Suprapubic skin (tissue), 4 donors: ENCODE measurements around the gene NSMF. TPM values are rescaled to one million over a fixed set of nuclear protein-coding genes. Genes with fewer than 3 reads are reported as not detected.

ENCODE experiments used
- DNase-seq, 2 donors: peaks; one replicate each; pipeline ENCODE4 v3.0.0-alpha.2; 2019; ENCODE audit warnings: low spot score in 2 of 2
- H3K27ac ChIP-seq: fragments of 200-600 bp; sonication (generic); one replicate; pipeline ENCODE4 v1.5.1; 2019
- H3K27me3 ChIP-seq: fragments of 200-600 bp; sonication (generic); one replicate; pipeline ENCODE4 v1.5.1; 2019
- H3K36me3 ChIP-seq: fragments of 200-600 bp; sonication (generic); one replicate; pipeline ENCODE4 v1.5.1; 2019
- H3K4me1 ChIP-seq: fragments of 200-600 bp; sonication (generic); one replicate; pipeline ENCODE4 v1.5.1; 2019
- H3K4me3 ChIP-seq: fragments of 200-600 bp; sonication (generic); one replicate; pipeline ENCODE4 v1.5.1; 2019; ENCODE audit warnings: mild to moderate bottlenecking
- H3K9me3 ChIP-seq: fragments of 200-600 bp; sonication (generic); one replicate; pipeline ENCODE4 v1.5.1; 2019
- CTCF ChIP-seq, 2 donors: fragments of 200-600 bp in 1 of 2; fragments of 450-650 bp in 1 of 2; sonication (generic) in 1 of 2; IDR thresholded peaks; one replicate each; pipeline ENCODE4 v1.5.1; 2016 to 2019; ENCODE audit warnings: antibody characterized with exemption in 2 of 2, mild to moderate bottlenecking in 1 of 2, moderate library complexity in 1 of 2
- EP300 ChIP-seq: sonication (generic); formaldehyde crosslinking; IDR thresholded peaks from one replicate; pipeline ENCODE4 v1.6.1; 2017; ENCODE audit warnings: antibody characterized with exemption
- POLR2A ChIP-seq, 2 donors: fragments of 450-650 bp; IDR thresholded peaks; one replicate each; pipeline ENCODE4 v1.6.1; 2017; ENCODE audit warnings: antibody characterized with exemption in 2 of 2, mild to moderate bottlenecking in 2 of 2, moderate library complexity in 2 of 2
- POLR2AphosphoS5 ChIP-seq, 3 donors: sonication (generic); formaldehyde crosslinking; IDR thresholded peaks; one replicate each; pipeline ENCODE4 v1.6.1; 2017; ENCODE audit warnings: antibody characterized with exemption in 3 of 3
- WGBS: methylation state at CpG from one replicate; pipeline ENCODE4 v1.1.5; 2018; 5-methylcytosine and 5-hydroxymethylcytosine counted together
- total RNA-seq, 4 donors: library from RNA; depleted of rRNA; stranded (reverse); fragments of >200 nt; gene quantifications; one replicate each; pipeline ENCODE4 v1.1.0, GENCODE V29; 2016

NSMF gene
- total RNA-seq, 4 donors from 2014 or later, result 36.1 to 48.1 (median 39.8) TPM

DNA sequence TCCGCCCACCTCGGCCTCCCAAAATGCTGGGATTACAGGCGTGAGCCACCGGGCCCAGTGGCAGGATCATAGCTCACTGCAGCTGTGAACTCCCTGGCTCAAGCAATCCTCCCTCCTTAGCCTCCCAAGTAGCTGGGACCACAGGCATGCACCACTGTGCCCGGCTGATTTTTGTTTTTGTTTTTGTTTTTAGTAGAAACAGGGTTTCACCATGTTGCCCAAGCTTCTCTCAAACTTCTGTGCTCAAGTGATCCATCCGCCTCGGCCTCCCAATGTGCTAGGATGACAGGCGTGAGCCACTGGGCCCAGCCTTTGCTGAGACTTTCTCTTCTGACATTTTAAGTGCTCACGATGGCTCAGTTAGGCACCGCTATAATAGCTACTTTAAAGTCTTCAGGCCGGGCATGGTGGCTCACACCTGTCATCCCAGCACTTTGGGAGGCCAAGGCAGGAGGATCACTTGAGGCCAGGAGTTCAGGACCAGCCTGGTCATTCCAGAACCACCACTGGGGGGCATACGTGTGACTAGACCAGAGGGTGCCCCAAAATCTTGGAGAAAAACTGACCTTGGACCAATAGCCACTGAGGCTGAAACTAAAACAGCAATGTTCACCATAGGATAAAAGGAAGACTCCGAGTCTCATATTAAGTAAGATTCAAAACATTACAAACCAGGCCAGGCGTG, 14.9 kb downstream of the NSMF start:
- peak in 1 of 2 donors; percentile 56 for DNase-seq
- Histone ChIP-seq H3K4me3 (no peak overlapping the region), H3K9me3 (no peaks in the 10 kb centered on the region), H3K36me3 (peaks cover 5% of the 10 kb centered on the region), H3K27ac (no peak overlapping the region), H3K27me3 (peaks cover 11% of the 10 kb centered on the region), H3K4me1 (peaks cover 34% of the 10 kb centered on the region)
- TF ChIP-seq POLR2AphosphoS5 (IDR thresholded peaks at IDR 0.05) (no peak), CTCF (IDR thresholded peaks at IDR 0.05) (no peak), EP300 (no peak), POLR2A (IDR thresholded peaks at IDR 0.05) (no peak)
- 88% methylated on average over 14 of the region's 14 CpGs for WGBS

GRCh38 chr9:137441935-137442321, 17.2 kb downstream of the NSMF start:
- WGBS, result 19% methylated on average over 6 of the region's 7 CpGs
- TF ChIP-seq EP300, result no peak
- TF ChIP-seq POLR2A (IDR thresholded peaks at IDR 0.05), result no peak
- TF ChIP-seq POLR2AphosphoS5 (IDR thresholded peaks at IDR 0.05), result no peak
- no peak for TF ChIP-seq CTCF (IDR thresholded peaks at IDR 0.05)
- peaks cover 28% of the 10 kb centered on the region for H3K27me3 ChIP-seq
- H3K9me3 ChIP-seq, result no peaks in the 10 kb centered on the region
- H3K4me1 ChIP-seq, result peaks cover 35% of the 10 kb centered on the region
- DNase-seq, result no peak
- no peak overlapping the region for H3K27ac ChIP-seq
- H3K36me3 ChIP-seq, result no peaks in the 10 kb centered on the region
- H3K4me3 ChIP-seq, result peak overlapping the region; percentile 51

- Histone ChIP-seq H3K9me3 (no peaks in the 10 kb centered on the region), H3K27ac (no peak within 1 kb of the TSS), H3K4me3 (peak within 1 kb of the TSS; percentile 51), H3K27me3 (peaks cover 31% of the 10 kb centered on the region), H3K36me3 (no peaks in the 10 kb centered on the region), H3K4me1 (peaks cover 35% of the 10 kb centered on the region)
- 0% methylated on average over 3 of the region's 62 CpGs for WGBS
- peak in 1 of 2 donors; percentile 65 for DNase-seq
- TF ChIP-seq CTCF (IDR thresholded peaks at IDR 0.05) (no peak), EP300 (no peak), POLR2AphosphoS5 (IDR thresholded peaks at IDR 0.05) (no peak), POLR2A (IDR thresholded peaks at IDR 0.05) (no peak)
Observed at GRCh38 chr9:137441289-137441934, 17.7 kb downstream of the NSMF start, which contains the start of gene ENTPD8. TSS of gene ENTPD8 (minus strand) at chr9:137441357. CDS start at chr9:137438285, 3,072 bp downstream.

DNA sequence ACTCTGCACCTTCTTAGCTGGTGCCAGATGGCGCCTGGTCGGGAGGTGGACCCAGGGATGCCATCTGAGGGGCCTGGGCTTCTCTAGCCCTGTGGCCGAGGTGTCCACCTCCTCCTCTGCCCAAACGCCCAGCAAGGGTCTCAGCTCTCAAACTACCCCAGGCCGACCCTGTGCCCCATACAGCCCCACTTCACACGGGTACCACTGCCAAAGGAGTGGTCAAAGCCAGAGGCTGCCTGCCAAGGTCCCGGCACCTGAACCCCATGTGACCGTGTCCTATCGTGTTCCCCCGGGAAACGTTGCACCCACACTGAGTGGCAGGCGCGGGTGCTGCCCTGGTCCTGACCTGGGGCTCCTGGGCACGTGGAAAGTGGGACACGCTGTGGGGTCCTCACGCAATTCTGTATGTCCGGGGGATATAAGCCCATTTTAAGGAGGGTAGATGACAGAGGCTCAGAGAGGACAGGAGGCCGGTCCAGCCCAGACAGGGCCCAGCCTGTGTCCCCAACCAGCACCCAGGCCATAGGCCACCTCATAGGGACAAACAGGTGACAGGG, 19.9 kb downstream of the NSMF start:
- H3K4me3 ChIP-seq, result no peak overlapping the region
- H3K4me1 ChIP-seq, result peaks cover 30% of the 10 kb centered on the region
- H3K9me3 ChIP-seq, result no peaks in the 10 kb centered on the region
- no peak overlapping the region for H3K27ac ChIP-seq
- 93% methylated on average over 3 of the region's 18 CpGs for WGBS
- H3K27me3 ChIP-seq, result peaks cover 42% of the 10 kb centered on the region
- DNase-seq, result peak in 1 of 2 donors; percentile 60
- H3K36me3 ChIP-seq, result no peaks in the 10 kb centered on the region
- TF ChIP-seq EP300 (no peak), CTCF (IDR thresholded peaks at IDR 0.05) (no peak), POLR2A (IDR thresholded peaks at IDR 0.05) (no peak), POLR2AphosphoS5 (IDR thresholded peaks at IDR 0.05) (no peak)

DNA sequence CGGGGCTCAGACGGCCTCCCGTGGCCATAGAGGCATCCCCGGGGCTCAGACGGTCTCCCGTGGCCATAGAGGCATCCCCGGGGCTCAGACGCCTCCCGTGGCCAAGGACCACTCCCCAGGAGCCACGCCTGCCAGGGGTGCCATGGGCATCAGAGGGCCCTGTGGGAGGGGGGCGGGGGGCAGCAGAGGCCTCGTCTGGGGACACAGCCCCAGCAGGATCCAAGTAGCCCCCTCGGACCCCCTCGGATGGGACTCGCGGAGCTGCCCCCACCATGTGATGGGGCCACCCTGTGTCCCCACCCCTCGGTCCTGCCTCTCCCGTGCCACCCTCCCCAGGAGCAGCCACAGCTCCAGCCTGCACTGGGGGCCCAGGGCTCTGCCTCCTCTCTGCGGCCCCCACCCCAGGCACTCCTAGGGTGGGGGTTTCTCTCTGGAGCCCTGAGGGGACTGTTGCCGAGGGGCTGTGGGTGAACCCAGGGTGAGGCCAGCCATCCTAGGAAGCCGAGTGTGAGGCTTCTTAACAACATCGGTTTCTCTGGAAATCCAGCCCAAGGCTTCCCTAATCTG, 20.5 kb downstream of the NSMF start:
- no peaks in the 10 kb centered on the region for H3K9me3 ChIP-seq
- no peak overlapping the region for H3K27ac ChIP-seq
- no peak overlapping the region for H3K4me3 ChIP-seq
- peak in 1 of 2 donors; percentile 45 for DNase-seq
- H3K36me3 ChIP-seq, result no peaks in the 10 kb centered on the region
- no peak for TF ChIP-seq POLR2AphosphoS5 (IDR thresholded peaks at IDR 0.05)
- no peak for TF ChIP-seq CTCF (IDR thresholded peaks at IDR 0.05)
- no peak for TF ChIP-seq EP300
- no peak for TF ChIP-seq POLR2A (IDR thresholded peaks at IDR 0.05)
- H3K4me1 ChIP-seq, result peaks cover 30% of the 10 kb centered on the region
- WGBS, result no CpG with 5 or more reads among the region's 22 CpGs
- peaks cover 42% of the 10 kb centered on the region for H3K27me3 ChIP-seq
